Activated T-helper 1 cell treated with Interleukin-2 at 50 U/mL for 16 hours (primary cell): ENCODE results near the gene CPN1.
"Not testable (repeated sequence)": the region's sequence is repeated elsewhere in the genome, so short reads cannot be mapped to it uniquely, and the experiment has no call there.

ENCODE experiments used
- DNase-seq: peaks from one replicate; pipeline ENCODE4 v3.0.0-alpha.2; 2020; ENCODE audit warnings: low read depth

CPN1 gene

DNA sequence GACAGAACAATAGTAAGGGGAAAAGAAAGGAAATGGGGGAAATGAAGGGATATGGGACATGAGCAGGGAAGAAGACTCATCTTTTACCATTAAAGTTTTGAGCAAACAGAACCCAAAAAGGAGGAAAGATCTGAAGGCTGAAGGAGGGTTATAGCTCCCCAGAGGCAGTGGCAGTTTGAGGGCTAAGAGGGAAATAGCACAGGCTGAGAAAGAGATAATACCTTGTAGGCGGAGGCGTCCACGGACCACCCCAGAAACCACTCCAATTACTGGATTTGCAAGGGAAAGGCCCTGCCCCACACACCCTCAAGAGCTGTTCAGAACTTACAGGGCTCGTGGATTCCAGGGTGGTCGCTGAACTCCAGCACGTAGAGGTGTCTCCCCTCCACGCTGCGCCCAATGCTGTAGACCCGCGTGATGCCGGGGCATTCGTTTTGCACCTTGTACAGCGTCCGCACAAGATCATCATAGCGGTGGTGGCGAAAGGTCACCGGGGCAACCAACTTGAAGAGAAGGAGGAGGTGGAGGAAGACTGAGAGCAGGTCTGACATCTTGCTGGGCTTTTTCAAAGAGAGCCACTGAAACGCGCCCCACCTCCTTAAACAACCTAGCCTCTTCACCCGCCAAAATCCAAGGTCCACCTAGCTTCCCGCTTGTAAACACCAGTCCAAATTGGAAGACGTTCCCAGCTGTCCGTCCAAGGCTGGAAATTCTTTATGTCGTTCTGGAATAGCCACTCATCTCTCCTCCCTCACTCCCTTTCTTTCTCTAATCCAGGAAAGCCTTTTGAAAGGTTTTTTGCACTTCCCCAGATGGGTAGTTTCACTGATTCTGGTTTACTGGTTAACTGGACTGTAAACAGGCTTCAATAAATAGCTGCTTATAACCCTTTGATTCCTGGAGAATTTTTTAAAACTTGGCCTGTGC is at the start of gene CPN1:
CPN1 (minus strand) TSS at position 795 of the 927 bp plus-strand sequence; CDS start at position 551, 244 bp downstream.
- DNase-seq, result no peak

DNA sequence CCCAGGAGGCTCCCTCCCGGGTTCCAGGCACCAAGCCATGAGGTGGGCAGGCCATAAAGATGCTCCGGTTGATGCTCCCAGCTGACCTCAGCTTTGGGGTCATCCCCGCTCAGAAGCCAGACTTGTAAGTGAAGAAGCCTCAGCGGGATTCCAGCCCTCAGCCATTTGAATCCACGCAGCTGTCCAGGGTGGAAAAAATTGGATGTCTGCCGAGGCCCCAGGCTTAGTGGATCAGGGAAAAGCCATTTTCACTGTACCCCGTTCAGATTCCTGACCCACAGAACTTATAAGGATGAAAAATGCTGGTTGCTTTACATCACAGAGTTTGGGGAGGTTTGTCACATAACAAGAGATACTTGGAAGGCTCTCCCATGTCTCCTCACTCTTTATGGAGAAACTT is 49.2 kb upstream of the CPN1 start:
- no peak for DNase-seq

DNA sequence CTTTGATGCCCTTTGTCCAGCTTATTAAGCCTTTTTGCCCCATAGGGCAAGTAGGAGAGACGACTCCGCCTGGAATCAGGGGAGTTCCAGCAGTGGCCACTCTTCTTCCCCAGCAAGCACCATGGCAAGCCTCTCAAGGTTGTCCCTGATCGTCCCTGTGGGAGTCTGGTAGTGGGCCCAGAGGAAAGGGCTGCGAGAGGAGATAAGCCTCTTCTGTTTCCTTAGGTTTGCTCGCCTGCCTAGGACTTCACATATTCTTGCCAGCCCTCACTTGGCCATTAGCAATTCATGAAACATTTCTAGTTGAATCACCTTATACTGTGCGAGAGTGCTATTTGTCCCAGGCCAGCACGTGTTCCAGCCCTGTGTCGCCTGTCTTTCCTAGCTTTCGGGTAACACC is 47.8 kb upstream of the CPN1 start:
- DNase-seq, result no peak

DNA sequence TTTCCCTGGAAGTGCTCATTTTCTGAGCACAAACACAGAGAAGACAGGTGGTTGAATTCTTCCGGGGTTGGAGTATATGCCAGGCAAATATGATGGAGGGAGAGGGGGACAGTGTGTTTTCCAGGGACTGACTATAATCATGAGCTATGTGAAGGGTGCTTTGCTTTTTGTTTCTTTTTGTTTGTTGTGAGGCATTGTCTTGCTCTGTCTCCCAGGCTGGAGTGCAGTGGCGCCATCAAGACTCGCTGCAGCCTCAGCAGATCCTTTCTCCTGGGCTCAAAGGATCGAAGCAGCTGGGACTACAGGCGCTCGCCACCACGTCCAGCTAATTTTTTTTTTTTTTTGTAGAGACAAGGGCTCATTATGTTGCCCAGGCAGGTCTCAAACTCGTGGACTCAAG is 47.3 kb upstream of the CPN1 start:
- DNase-seq, result no peak

DNA sequence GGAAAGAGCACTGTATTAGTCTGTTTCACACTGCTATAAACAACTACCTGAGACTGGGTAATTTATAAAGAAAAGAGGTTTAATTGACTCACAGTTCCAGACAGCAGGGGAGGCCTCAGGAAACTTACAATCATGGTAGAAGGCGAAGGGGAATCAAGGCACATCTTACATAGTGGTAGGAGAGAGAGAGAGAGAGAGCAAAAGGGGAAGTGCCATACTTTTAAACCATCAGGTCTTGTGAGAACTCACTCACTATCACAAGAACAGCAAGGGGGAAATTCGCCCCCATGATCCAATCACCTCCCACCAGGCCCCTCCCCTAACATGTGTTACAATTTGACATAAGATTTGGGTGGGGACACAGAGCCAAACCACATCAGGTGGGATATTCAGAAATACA is 43.7 kb upstream of the CPN1 start:
- DNase-seq, result not testable (repeated sequence)

DNA sequence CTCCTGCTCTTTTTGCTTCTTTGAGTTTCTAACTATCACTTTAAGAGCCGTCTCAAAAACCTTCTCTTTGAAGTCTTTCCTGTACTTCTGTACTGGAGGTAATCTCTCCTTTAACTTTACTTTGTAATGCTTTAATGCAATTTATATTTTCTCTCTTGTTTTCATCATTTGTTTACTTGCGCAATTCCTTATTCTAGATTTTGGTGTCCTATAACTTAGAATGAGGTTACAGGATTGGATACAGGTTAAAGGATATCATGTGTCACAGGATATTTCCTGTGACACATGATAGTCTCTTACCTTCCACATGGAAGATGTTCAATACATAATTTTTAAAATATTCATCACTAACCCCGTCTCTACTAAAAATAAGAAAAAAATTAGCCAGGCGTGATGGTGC is 42.4 kb upstream of the CPN1 start:
- no peak for DNase-seq

DNA sequence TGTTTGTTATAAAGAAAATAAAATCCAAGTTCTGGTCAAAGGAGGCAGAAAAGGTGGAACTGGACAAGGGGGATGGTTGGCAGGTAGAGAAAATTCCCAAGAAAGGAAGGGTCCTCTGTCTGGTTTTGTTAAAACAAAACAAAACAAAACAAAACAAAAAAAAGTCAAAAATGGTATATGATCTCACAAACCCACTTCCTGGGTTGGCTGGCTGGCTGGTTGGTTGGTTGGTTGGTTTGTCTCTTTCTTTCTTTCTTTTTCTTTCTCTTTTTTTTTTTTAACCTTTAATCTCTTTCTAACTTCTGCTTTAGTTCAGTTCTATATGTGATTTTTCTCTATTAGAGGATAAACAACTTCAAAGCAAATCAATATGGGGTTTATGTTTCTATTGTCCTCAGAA is 41.1 kb upstream of the CPN1 start:
- no peak for DNase-seq

DNA sequence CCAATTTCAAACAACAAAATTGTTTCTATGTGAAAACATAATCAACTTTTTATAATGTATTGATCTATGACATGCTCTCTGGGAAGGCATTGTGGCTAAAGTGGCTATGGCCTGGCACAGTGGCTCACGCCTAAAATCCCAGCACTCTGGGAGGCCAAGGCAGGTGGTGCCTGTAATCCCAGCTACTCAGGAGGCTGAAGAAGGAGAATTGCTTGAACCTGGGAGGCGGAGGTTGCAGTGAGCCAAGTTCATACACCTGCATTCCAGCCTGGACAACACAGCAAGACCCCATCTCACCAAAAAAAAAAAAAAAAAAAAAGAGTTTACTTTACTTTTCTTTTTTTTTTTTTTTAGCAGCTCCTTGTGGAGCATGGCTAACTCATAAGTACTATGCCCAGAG is 38.9 kb upstream of the CPN1 start:
- DNase-seq, result no peak

DNA sequence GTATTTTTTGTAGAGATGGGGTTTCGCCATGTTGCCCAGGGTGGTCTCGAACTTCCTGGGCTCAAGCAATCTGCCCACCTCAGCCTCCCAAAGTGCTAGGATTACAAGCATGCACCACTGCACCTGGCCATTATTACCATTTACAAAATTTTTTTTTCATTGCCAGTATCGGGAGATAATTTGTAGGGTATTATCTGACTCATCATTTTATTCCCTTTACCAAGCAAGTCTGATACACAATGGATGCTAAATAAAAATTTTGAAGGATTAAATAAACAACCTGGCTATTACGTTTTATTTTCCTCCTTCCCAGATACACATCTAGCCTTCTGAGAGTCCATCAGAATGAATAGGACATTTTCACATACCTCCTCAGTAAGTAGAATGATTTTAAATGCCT is 38.1 kb upstream of the CPN1 start:
- DNase-seq, result no peak

DNA sequence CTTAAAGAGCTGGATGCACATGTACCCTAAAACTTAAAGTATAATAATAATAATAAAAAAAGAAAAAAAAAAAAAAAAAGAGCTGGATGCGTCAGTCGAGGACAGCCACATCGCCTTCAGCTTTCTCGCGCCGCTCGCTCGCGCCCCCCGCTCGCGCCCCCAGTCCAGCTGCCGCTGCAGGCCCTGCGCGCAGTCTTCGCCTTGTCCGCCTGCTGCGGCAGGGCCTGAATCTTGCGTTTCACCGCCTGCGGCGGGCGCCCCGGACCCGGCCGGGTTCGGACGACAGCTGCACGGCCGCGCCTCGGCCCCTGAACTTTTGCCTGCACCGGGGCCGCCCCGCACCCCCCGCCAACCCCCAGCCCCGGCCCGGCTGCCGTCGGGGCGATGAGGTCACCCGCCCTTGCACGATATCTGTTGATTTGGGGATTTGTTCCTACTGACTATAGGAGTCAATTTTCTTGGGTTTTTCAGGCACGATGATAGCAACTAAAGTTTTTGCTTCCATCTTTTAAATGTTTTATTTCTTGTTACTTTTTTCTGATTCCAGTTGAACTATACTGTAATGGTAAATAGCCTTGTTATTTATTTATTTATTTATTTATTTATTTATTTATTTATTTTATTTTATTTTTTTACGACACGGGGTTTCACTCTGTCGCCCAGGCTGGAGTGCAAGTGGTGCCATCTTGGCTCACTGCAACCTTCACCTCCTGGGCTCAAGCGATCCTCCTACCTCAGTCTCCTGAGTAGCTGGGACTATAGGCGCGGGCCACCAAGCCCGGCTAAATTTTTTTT is 33.5 kb upstream of the CPN1 start:
- no peak for DNase-seq

DNA sequence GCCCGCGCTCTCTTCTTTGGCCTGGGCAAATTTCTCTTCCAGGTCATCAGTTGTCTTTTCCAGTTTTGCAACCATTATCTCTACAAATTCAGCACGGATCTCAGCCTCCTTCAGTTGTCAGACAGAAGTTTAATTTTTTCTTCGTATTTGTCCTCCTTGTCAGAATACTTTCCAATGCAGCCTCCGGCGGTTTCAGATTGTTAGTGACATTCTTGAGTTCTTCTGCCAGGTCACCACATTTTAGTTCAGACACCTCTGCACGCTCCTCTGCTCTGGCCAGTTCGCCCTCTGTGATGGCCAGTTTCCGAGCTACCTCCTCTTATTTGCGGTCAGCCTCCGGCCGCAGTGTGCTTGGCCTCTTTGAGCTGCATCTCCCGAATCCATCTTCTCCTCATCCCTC is 32.8 kb upstream of the CPN1 start:
- no peak for DNase-seq

DNA sequence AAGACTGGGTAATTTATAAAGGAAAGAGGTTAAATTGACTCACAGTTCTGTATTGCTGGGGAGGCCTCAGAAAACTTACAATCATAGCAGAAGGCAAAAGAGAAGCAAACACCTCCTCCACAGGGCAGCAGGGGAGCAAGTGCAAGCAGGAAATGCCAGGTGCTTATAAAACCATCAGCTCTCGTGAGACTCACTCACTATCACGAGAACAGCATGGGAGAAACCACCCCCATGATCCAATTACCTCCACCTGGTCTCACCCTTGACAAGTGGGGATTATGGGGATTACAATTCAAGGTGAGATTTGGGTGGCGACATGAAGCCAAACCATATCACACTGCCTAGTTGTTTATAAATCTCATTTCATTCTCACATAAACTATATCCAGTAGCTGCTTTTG is 28.0 kb upstream of the CPN1 start:
- DNase-seq, result no peak

DNA sequence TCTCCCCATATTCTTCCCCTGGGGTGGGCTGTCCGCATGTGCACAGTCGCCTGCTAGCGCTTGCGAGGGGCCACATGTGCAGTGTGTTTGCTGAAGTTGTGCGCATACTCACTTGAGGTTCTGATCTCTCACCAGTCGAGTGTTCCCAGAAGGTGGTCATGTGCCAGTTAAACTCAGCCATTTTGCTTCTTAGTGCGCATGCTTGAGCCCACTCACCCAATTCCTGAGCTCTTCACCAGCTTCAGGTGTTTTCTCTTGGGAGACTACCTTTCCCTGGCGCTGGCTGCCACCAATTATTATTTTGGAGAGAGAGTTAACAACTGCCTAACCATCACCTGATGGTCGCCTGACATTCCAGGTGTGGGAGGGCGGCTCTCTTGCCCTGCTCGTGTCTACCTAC is 25.2 kb upstream of the CPN1 start:
- DNase-seq, result no peak

DNA sequence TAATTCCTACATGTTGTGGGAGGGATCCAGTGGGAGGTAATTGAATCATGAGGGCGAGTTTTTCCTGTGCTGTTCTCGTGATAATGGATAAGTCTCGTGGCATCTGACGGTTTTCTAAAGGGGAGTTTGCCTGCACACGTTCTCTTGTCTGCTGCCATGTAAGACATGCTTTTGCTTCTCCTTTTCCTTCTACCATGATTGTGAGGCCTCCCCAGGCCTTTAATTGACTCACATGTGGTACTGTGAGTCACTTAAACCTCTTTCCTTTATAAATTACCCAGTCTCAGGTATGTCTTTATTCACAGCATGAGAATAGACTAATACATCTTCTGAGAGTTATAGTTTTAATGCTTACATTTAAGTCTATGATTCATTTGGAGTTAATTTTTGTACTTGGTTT is 22.6 kb upstream of the CPN1 start:
- DNase-seq, result no peak

DNA sequence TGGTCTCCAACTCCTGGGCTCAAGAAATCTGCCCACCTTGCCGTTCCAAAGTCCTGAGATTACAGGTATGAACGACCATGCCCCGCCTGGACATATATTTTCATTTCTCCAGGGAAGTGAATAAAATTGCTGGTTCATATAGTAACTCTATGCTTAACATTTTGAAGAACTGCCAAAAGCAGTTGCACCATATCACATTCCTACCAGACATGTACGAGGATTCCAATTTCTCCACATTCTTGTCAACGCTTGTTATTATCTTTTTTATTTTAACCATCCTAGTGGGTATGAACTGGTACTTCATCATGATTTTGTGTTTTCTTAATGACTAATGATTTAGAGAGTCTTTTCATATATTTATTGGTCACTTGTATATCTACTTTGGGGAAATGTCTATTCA is 21.9 kb upstream of the CPN1 start:
- DNase-seq, result no peak

DNA sequence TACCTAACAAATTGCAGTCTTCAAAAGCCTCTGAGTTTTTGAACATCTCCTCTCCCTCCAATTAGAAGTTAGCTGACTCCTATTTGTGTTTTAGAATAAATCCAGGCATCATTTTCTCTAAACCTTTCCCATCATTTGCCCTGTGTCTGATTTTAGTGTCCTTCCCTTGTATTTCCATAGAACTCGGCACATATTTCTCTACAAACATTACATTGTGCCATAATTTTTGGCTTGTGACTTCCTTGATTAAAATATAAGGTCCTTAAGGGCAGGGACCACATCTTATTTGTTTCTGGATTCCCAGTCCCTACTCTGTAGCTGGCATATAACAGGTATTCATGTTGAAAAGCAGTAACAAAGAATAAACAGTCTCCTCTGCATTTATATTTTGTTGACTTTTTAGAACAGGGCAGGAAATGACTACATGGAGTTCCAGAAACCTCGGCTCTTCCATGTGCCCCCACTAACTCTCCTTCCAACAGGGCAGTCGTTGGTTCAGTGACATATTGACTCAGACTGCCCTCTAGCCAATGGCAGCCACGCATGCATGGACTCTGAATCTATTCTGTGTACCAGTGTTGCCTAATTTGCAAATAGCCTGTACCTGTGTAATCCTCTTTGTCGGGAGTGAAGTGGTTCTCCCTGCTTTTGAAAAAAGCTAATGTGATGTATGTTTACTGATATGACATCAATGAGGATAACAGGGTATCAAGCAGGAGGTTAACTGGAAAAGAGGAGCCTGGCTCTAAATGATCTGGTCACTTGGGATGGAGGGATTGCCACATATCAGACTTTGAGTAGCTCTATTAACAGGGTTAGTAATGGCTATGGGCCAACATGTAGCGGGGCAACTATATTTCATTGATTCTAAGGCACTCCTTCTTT is 19.8 kb upstream of the CPN1 start:
- no peak for DNase-seq

DNA sequence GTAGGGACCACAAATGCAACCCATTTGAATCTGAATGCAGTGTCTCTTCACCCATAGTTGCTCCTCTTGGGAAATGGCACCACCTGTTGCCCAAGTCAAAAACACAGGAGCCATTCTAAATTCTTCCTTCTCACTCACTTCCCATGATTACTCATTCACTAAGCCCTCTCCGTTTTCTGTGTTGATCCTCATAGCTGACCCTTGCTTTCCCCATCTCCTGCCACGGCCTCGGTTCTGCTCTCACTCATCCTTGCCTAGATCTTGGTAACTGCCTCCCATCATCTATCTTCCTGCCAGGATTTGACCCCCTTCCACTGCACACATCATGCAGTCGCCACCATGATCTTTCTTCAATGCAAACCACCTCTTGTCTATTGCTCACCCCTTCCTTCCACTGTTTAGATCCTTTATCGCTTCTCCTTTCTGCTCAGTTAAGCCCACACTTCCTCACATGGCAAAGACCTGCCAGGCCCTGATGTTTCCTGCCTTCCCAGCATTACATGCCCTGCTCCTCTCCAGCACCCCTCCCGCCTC is 19.0 kb upstream of the CPN1 start:
- DNase-seq, result no peak

DNA sequence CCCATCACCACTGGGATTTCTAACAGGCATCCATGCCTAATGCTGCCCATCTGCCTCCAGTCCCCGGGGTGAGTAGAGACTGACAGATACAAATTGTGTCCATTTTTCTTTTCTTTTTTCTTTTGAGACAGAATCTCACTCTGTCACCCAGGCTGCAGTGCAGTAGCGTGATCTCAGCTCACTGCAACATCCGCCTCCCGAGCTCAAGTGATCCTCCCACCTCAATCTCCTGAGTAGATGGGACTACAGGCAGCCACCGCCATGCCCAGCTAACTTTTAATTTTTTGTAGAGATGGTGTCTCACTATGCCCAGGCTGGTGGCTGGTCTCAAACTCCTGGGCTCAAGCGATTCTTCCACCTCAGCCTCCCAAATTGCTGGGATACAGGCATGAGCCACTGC is 7.6 kb upstream of the CPN1 start:
- no peak for DNase-seq

DNA sequence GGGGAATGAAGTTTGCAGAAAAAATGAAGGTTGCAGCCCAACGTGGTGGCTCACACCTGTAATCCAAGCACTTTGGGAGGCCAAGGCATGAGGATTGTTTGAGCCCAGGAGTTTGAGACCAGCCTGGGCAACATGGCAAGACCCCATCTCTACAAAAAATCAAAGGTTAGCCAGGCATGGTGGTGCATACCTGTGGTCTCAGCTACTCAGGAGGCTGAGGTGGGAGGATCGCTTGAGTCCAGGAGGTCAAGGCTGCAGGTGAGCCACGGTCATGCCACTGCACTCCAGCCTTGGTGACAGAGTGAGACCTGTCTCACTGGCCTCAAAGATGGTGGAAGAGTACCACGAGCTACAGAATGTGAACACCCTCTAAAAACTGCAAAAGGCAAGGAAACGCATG is 5.0 kb upstream of the CPN1 start:
- not testable (repeated sequence) for DNase-seq

DNA sequence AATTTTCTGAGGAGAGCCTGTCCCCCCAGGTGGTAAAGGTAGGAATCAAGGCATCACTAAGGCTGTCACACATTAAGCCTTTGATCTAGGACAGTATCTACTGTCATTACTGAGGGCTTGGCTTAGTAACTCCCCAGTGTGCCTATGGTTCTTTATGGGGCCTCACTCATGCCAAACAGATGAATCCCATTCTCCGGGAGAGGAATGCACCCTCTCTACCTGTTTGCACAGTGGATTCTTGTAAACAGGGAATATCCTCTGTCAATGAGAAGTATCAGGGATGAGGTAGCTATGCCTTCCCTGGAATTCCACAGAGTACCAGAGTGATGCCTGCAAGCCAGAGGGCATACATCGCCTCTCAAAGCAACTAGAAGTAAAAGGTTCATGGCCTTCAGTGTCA is 3.9 kb upstream of the CPN1 start:
- no peak for DNase-seq

DNA sequence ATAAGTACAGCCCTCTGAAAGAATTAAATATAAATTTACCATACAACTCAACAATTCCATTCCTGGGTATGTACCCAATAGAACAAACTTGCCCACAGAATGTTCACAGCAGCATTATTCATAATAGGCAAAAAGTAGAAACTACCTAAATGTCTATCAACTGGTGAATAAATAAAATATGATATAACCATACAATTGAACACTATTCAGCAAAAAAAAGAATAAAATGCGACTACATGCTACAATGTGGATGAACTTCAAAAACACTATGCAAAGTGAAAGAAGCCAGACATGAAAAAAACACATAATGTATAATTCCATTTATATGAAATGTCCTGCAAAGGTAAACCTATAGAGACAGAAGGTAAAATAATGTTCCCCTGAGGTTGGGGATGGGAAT is 2.0 kb upstream of the CPN1 start:
- DNase-seq, result no peak

DNA sequence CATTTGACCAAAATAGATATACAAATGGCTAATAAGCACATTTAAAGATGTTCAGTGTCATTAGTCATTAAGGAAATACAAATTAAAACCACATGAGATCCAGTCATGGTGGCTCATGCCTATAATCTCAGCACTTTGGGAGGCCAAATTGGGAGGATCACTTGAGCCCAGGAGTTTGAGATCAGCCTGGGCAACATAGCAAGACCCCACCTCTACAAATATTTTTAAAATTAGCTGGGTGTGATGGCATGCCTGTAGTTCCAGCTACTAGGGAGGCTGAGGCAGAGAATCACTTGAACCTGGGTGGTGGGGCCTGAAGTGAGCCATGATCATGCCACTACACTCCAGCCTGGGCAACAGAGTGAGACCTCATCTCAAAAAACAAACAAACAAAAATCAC is 607 bp upstream of the CPN1 start:
- DNase-seq, result not testable (repeated sequence)
